Left ventricle myocardium inferior (tissue), 1 donor: ENCODE data around the gene SORCS2. TPM values are rescaled to one million over a fixed set of nuclear protein-coding genes. Genes with fewer than 3 reads are reported as not detected.
A peak's percentile ranks its signal among the peaks of the same experiment; 100 is the strongest.

Experiments used
- DNase-seq: peaks from one replicate; pipeline ENCODE4 v3.0.0-alpha.2; 2020
- H3K27ac ChIP-seq: fragments of 200-600 bp; replicated peaks from 2 replicates; pipeline ENCODE4 v1.8.0; 2021
- H3K27me3 ChIP-seq: fragments of 200-600 bp; 2 replicates; pipeline ENCODE4 v1.8.0; 2021; ENCODE audit warnings: low read depth
- H3K36me3 ChIP-seq: fragments of 200-600 bp; 2 replicates; pipeline ENCODE4 v1.8.0; 2021
- H3K4me1 ChIP-seq: fragments of 200-600 bp; 2 replicates; pipeline ENCODE4 v1.8.0; 2021
- H3K4me3 ChIP-seq: fragments of 200-600 bp; 2 replicates; pipeline ENCODE4 v1.8.0; 2021; ENCODE audit warnings: mild to moderate bottlenecking, moderate library complexity
- H3K9me3 ChIP-seq: fragments of 200-600 bp; replicated peaks from 2 replicates; pipeline ENCODE4 v1.8.0; 2021
- CTCF ChIP-seq: fragments of 200-600 bp; IDR thresholded peaks from 2 replicates; pipeline ENCODE4 v1.8.0; 2021; ENCODE audit warnings: antibody characterized with exemption, mild to moderate bottlenecking, borderline replicate concordance
- intact Hi-C: fragments of 100-400 bp; cut with micrococcal nuclease; formaldehyde crosslinking; loops from one replicate; pipeline ENCODE4 v1.11.0; 2022
- total RNA-seq: library from RNA; stranded (reverse); fragmentation: NEBNext Ultra II Directional; extraction: Animal tissue kit (Norgen Biotek cat#: 25700); gene quantifications from one replicate; pipeline ENCODE4 v1.2.1, GENCODE V29; 2021
- donor health status: DM: no; HTN: yes; CAD: no; lungs with severe emphysema.

The SORCS2 gene
- total RNA-seq, 1 donor from 2014 or later, result 1.2 TPM

- H3K27me3 ChIP-seq, result peaks cover 25% of the 10 kb centered on the region
- H3K4me1 ChIP-seq, result peaks cover 30% of the 10 kb centered on the region
- H3K36me3 ChIP-seq, result no peaks in the 10 kb centered on the region
- DNase-seq, result no peak
- intact Hi-C loops, result no loop called here
- no peaks in the 10 kb centered on the region for H3K9me3 ChIP-seq
- no peak overlapping the region for H3K4me3 ChIP-seq
- no peak for TF ChIP-seq CTCF
- H3K27ac ChIP-seq, result no peak overlapping the region
Measured at GRCh38 chr4:7306986-7307385, 114.6 kb downstream of the SORCS2 start.

GRCh38 chr4:7307394-7308099 is 115.2 kb downstream of the SORCS2 start:
- H3K36me3 ChIP-seq, result no peaks in the 10 kb centered on the region
- no peak overlapping the region for H3K4me3 ChIP-seq
- H3K9me3 ChIP-seq, result no peaks in the 10 kb centered on the region
- no peak for DNase-seq
- TF ChIP-seq CTCF, result peak; percentile 38
- intact Hi-C loops, result no loop called here
- peaks cover 25% of the 10 kb centered on the region for H3K27me3 ChIP-seq
- peaks cover 30% of the 10 kb centered on the region for H3K4me1 ChIP-seq
- H3K27ac ChIP-seq, result no peak overlapping the region

- intact Hi-C loops, result no loop called here
Measured at GRCh38 chr4:7309181-7309580, 116.8 kb downstream of the SORCS2 start.

GRCh38 chr4:7309636-7310390 is 117.5 kb downstream of the SORCS2 start:
- Histone ChIP-seq H3K36me3 (no peaks in the 10 kb centered on the region), H3K4me1 (peaks cover 30% of the 10 kb centered on the region), H3K27ac (no peak overlapping the region), H3K9me3 (no peaks in the 10 kb centered on the region), H3K27me3 (peaks cover 25% of the 10 kb centered on the region), H3K4me3 (no peak overlapping the region)
- TF ChIP-seq CTCF, result no peak
- intact Hi-C loops, result no loop called here
- DNase-seq, result no peak

More at GRCh38 chr4:7309181-7309580, 116.8 kb downstream of the SORCS2 start:
- Histone ChIP-seq H3K27ac (no peak overlapping the region), H3K4me3 (no peak overlapping the region), H3K27me3 (peaks cover 25% of the 10 kb centered on the region), H3K36me3 (no peaks in the 10 kb centered on the region), H3K9me3 (no peaks in the 10 kb centered on the region), H3K4me1 (peaks cover 30% of the 10 kb centered on the region)
- DNase-seq, result peak; percentile 27
- no peak for TF ChIP-seq CTCF

- Histone ChIP-seq H3K27me3 (peaks cover 24% of the 10 kb centered on the region), H3K27ac (no peak overlapping the region), H3K4me3 (no peak overlapping the region), H3K9me3 (no peaks in the 10 kb centered on the region), H3K4me1 (peaks cover 30% of the 10 kb centered on the region), H3K36me3 (no peaks in the 10 kb centered on the region)
- TF ChIP-seq CTCF, result no peak
- DNase-seq, result no peak
- intact Hi-C loops, result no loop called here
Measured at GRCh38 chr4:7310451-7310850, 118.1 kb downstream of the SORCS2 start.
